Naive thymus-derived CD4-positive, alpha-beta T cell (primary cell): ENCODE measurements around the gene PVALB. TPM values are rescaled to one million over a fixed set of nuclear protein-coding genes. Genes with fewer than 3 reads are reported as not detected.

Experiments
- ATAC-seq: fragments of 150-1000 bp; cut with Tn5 transposase; 2 replicates; pipeline ENCODE4 v1.10.0; 2021; ENCODE audit warnings: mild to moderate bottlenecking, moderate library complexity
- CTCF ChIA-PET: fragments of 350-600 bp; sonication (Branson Sonifier 250); formaldehyde crosslinking; loops from one replicate; lab custom pipeline; 2021; ENCODE audit warnings: antibody characterized with exemption; lab: Charles Lee
- POLR2A ChIA-PET: fragments of 350-600 bp; sonication (Branson Sonifier 250); formaldehyde crosslinking; loops from one replicate; lab custom pipeline; 2021; ENCODE audit warnings: antibody characterized with exemption, inconsistent platforms; lab: Charles Lee
- DNase-seq, 9 donors: peaks; one replicate each; pipeline versions ENCODE4 v3.0.0 to v3.0.0-alpha.2; 2020 to 2022; ENCODE audit warnings: mixed read lengths in 1 of 9
- H3K27ac ChIP-seq: one replicate; pipeline ENCODE4 v1.7.0; 2013; ENCODE audit warnings: mild to moderate bottlenecking, low read depth, low read length, moderate library complexity
- H3K27me3 ChIP-seq, 2 donors: one replicate each; pipeline ENCODE4 v1.7.0; 2013; ENCODE audit warnings: low read length in 2 of 2, mild to moderate bottlenecking in 2 of 2, moderate library complexity in 2 of 2; ENCODE audit not compliant: control insufficient read depth in 2 of 2, insufficient read depth in 2 of 2
- H3K36me3 ChIP-seq, 3 experiments: 1 replicate in 2 of 3; 2 replicates in 1 of 3; pipeline ENCODE4 v1.7.0; 2013; ENCODE audit warnings: low read length in 3 of 3, mild to moderate bottlenecking in 3 of 3, moderate library complexity in 1 of 3; ENCODE audit not compliant: insufficient read depth in 3 of 3, control insufficient read depth in 2 of 3
- H3K4me1 ChIP-seq, 2 donors: one replicate each; pipeline ENCODE4 v1.7.0; 2013; ENCODE audit warnings: low read length in 2 of 2, mild to moderate bottlenecking in 2 of 2, moderate library complexity in 1 of 2; ENCODE audit not compliant: control insufficient read depth in 2 of 2, insufficient read depth in 2 of 2
- H3K4me3 ChIP-seq: 2 replicates; pipeline ENCODE4 v1.7.0; 2013; ENCODE audit warnings: mild to moderate bottlenecking, low read length
- H3K9me3 ChIP-seq, 3 experiments: 1 replicate in 2 of 3; 2 replicates in 1 of 3; pipeline ENCODE4 v1.7.0; 2013; ENCODE audit warnings: low read length in 3 of 3; ENCODE audit not compliant: control insufficient read depth in 2 of 3
- H3K27ac Mint-ChIP-seq, 9 donors: one replicate each; pipeline ENCODE4 v1.8.0; 2020 to 2022; ENCODE audit warnings: mixed read lengths in 9 of 9, mild to moderate bottlenecking in 8 of 9, moderate library complexity in 5 of 9, inconsistent platforms in 2 of 9
- H3K27me3 Mint-ChIP-seq, 5 donors: one replicate each; pipeline ENCODE4 v1.8.0; 2021 to 2022; ENCODE audit warnings: mixed read lengths in 5 of 5, mild to moderate bottlenecking in 1 of 5
- H3K36me3 Mint-ChIP-seq, 5 donors: one replicate each; pipeline ENCODE4 v1.8.0; 2020 to 2022; ENCODE audit warnings: mixed read lengths in 5 of 5, mild to moderate bottlenecking in 3 of 5, inconsistent platforms in 1 of 5
- H3K4me1 Mint-ChIP-seq, 7 donors: one replicate each; pipeline ENCODE4 v1.8.0; 2020 to 2022; ENCODE audit warnings: mixed read lengths in 7 of 7, mild to moderate bottlenecking in 3 of 7, inconsistent platforms in 1 of 7
- H3K4me3 Mint-ChIP-seq, 10 donors: one replicate each; pipeline ENCODE4 v1.8.0; 2020 to 2022; ENCODE audit warnings: mild to moderate bottlenecking in 10 of 10, mixed read lengths in 10 of 10, moderate library complexity in 6 of 10, inconsistent platforms in 2 of 10
- H3K9me3 Mint-ChIP-seq, 11 donors: one replicate each; pipeline ENCODE4 v1.8.0; 2020 to 2022; ENCODE audit warnings: mixed read lengths in 11 of 11, mild to moderate bottlenecking in 4 of 11, inconsistent platforms in 1 of 11, moderate library complexity in 1 of 11
- intact Hi-C, 2 donors: fragments of 100-400 bp; cut with micrococcal nuclease; formaldehyde crosslinking; loops; one replicate each; pipeline ENCODE4 v1.15.1; 2023
- polyA plus RNA-seq, 2 donors: library from polyadenylated mRNA; unstranded; fragments of 300-500 nt; fragmentation: Illumina TruSeq; gene quantifications; one replicate each; pipeline ENCODE4 v1.2.3, GENCODE V29; 2021
- total RNA-seq, 6 experiments: library from RNA in 5 of 6; stranded (reverse) in 5 of 6; gene quantifications; 1 replicate in 5 of 6; 2 replicates in 1 of 6; pipeline ENCODE4 v1.2.3 and lab custom pipeline; 2021 to 2026

The PVALB gene
- total and polyA plus RNA-seq, 7 experiments from 2014 or later = not detected

GRCh38 chr22:36822581-36822980 lies 5.7 kb upstream of the PVALB start:
- no peaks in the 10 kb centered on the region for H3K27me3 ChIP-seq
- peaks cover 42 to 50% (median 46%) of the 10 kb centered on the region in 5 donors for H3K27me3 Mint-ChIP-seq
- DNase-seq (no peak), ATAC-seq (no peak)
- no peak overlapping the region for H3K27ac ChIP-seq
- no peaks in the 10 kb centered on the region for H3K36me3 Mint-ChIP-seq
- ChIA-PET CTCF (no interaction called here), POLR2A (no interaction called here)
- H3K4me1 ChIP-seq = no peaks in the 10 kb centered on the region
- H3K4me3 ChIP-seq = no peak overlapping the region
- H3K4me1 Mint-ChIP-seq = peaks cover 1 to 8% (median 3%) of the 10 kb centered on the region in 7 donors
- H3K9me3 ChIP-seq = no peaks in the 10 kb centered on the region
- H3K4me3 Mint-ChIP-seq = no peak overlapping the region
- H3K36me3 ChIP-seq = no peaks in the 10 kb centered on the region
- H3K27ac Mint-ChIP-seq = no peak overlapping the region
- intact Hi-C loops = no loop called here
- H3K9me3 Mint-ChIP-seq = peaks cover 0 to 2% (median 0%) of the 10 kb centered on the region in 11 donors

- H3K4me1 ChIP-seq = peaks cover 0 to 5% of the 10 kb centered on the region in 2 donors
- no peak for ATAC-seq
These were observed 2.3 kb upstream of the PVALB start for GRCh38 chr22:36819112-36819511.

GRCh38 chr22:36818010-36818642 lies 1.3 kb upstream of the PVALB start:
- Histone ChIP-seq H3K27ac (no peak overlapping the region), H3K27me3 (peaks cover 4 to 15% of the 10 kb centered on the region in 2 donors), H3K36me3 (no peaks in the 10 kb centered on the region), H3K9me3 (no peaks in the 10 kb centered on the region), H3K4me3 (no peak overlapping the region), H3K4me1 (peaks cover 0 to 5% of the 10 kb centered on the region in 2 donors)
- Mint-ChIP-seq H3K4me3 (peak overlapping the region in 4 of 10 donors; percentile 34 to 79 (median 48)), H3K27me3 (peaks cover 55 to 79% (median 58%) of the 10 kb centered on the region in 5 donors), H3K27ac (no peak overlapping the region), H3K9me3 (peaks cover 0 to 2% (median 0%) of the 10 kb centered on the region in 11 donors), H3K36me3 (no peaks in the 10 kb centered on the region), H3K4me1 (peaks cover 2 to 15% (median 6%) of the 10 kb centered on the region in 7 donors)
- no peak for ATAC-seq
- ChIA-PET POLR2A (interaction anchor here (0.7 kb wide), 1 partner anchor 34 kb away, joined by 4 read pairs; no protein-coding TSS in a partner anchor), CTCF (no interaction called here)
- intact Hi-C loops = no loop called here
- DNase-seq = no peak

More at GRCh38 chr22:36819112-36819511, 2.3 kb upstream of the PVALB start:
- Mint-ChIP-seq H3K4me1 (peaks cover 2 to 15% (median 6%) of the 10 kb centered on the region in 7 donors), H3K4me3 (no peak overlapping the region), H3K27ac (no peak overlapping the region), H3K27me3 (peaks cover 56 to 71% (median 63%) of the 10 kb centered on the region in 5 donors), H3K36me3 (no peaks in the 10 kb centered on the region), H3K9me3 (peaks cover 0 to 2% (median 0%) of the 10 kb centered on the region in 11 donors)
- ChIA-PET POLR2A (no interaction called here), CTCF (no interaction called here)
- Histone ChIP-seq H3K27me3 (peaks cover 4 to 15% of the 10 kb centered on the region in 2 donors), H3K9me3 (no peaks in the 10 kb centered on the region), H3K36me3 (no peaks in the 10 kb centered on the region), H3K4me3 (no peak overlapping the region), H3K27ac (no peak overlapping the region)
- intact Hi-C loops = no loop called here
- no peak for DNase-seq

GRCh38 chr22:36817525-36817848 lies 652 bp upstream of the PVALB start:
- H3K9me3 Mint-ChIP-seq = peaks cover 0 to 2% (median 0%) of the 10 kb centered on the region in 11 donors
- no peaks in the 10 kb centered on the region for H3K36me3 Mint-ChIP-seq
- intact Hi-C loops = no loop called here
- DNase-seq (no peak), ATAC-seq (no peak)
- H3K27ac ChIP-seq = no peak overlapping the region
- peaks cover 0 to 5% of the 10 kb centered on the region in 2 donors for H3K4me1 ChIP-seq
- ChIA-PET CTCF (no interaction called here), POLR2A (no interaction called here)
- H3K4me3 Mint-ChIP-seq = peak overlapping the region in 9 of 10 donors; percentile 25 to 79 (median 46)
- no peaks in the 10 kb centered on the region for H3K36me3 ChIP-seq
- H3K27ac Mint-ChIP-seq = no peak overlapping the region
- H3K27me3 ChIP-seq = peaks cover 4 to 15% of the 10 kb centered on the region in 2 donors
- H3K4me1 Mint-ChIP-seq = peaks cover 2 to 15% (median 6%) of the 10 kb centered on the region in 7 donors
- no peaks in the 10 kb centered on the region for H3K9me3 ChIP-seq
- H3K27me3 Mint-ChIP-seq = peaks cover 55 to 85% (median 57%) of the 10 kb centered on the region in 5 donors
- H3K4me3 ChIP-seq = no peak overlapping the region

- intact Hi-C loops = no loop called here
- Histone ChIP-seq H3K4me3 (no peak overlapping the region), H3K4me1 (peaks cover 0 to 5% of the 10 kb centered on the region in 2 donors), H3K36me3 (no peaks in the 10 kb centered on the region), H3K27ac (no peak overlapping the region), H3K9me3 (no peaks in the 10 kb centered on the region), H3K27me3 (peaks cover 4 to 15% of the 10 kb centered on the region in 2 donors)
- no peak for ATAC-seq
- Mint-ChIP-seq H3K4me3 (peak overlapping the region in 4 of 10 donors; percentile 18 to 79 (median 30)), H3K27me3 (peaks cover 55 to 82% (median 57%) of the 10 kb centered on the region in 5 donors), H3K9me3 (peaks cover 0 to 2% (median 0%) of the 10 kb centered on the region in 11 donors), H3K27ac (no peak overlapping the region), H3K4me1 (peaks cover 2 to 15% (median 6%) of the 10 kb centered on the region in 7 donors), H3K36me3 (no peaks in the 10 kb centered on the region)
- POLR2A ChIA-PET = no interaction called here
- CTCF ChIA-PET = no interaction called here
- DNase-seq = no peak
These were observed 548 bp downstream of the PVALB start for GRCh38 chr22:36816339-36816635.

- POLR2A ChIA-PET = no interaction called here
- H3K9me3 Mint-ChIP-seq = peaks cover 0 to 2% (median 0%) of the 10 kb centered on the region in 11 donors
- H3K36me3 ChIP-seq = no peaks in the 10 kb centered on the region
- H3K27me3 Mint-ChIP-seq = peaks cover 53 to 77% (median 55%) of the 10 kb centered on the region in 5 donors
- no peak overlapping the region for H3K27ac ChIP-seq
- intact Hi-C loops = no loop called here
- H3K4me1 Mint-ChIP-seq = peaks cover 2 to 15% (median 6%) of the 10 kb centered on the region in 7 donors
- no peaks in the 10 kb centered on the region for H3K9me3 ChIP-seq
- no peak for DNase-seq
- no peak overlapping the region for H3K4me3 ChIP-seq
- no peak for ATAC-seq
- peaks cover 0 to 5% of the 10 kb centered on the region in 2 donors for H3K4me1 ChIP-seq
- H3K27me3 ChIP-seq = peaks cover 4 to 15% of the 10 kb centered on the region in 2 donors
- no peaks in the 10 kb centered on the region for H3K36me3 Mint-ChIP-seq
- CTCF ChIA-PET = no interaction called here
- peak overlapping the region in 6 of 10 donors; percentile 14 to 79 (median 41) for H3K4me3 Mint-ChIP-seq
- no peak overlapping the region for H3K27ac Mint-ChIP-seq
These were observed 1.1 kb downstream of the PVALB start for GRCh38 chr22:36815558-36816338.
